SH-SY5Y (cell line): ENCODE measurements around the gene IPO4.

Source experiments
- GATA2 ChIP-seq: IDR thresholded peaks from 2 replicates; pipeline ENCODE4 v1.6.1; 2011; ENCODE audit warnings: mild to moderate bottlenecking, low read depth, low read length
- GATA3 ChIP-seq: IDR thresholded peaks from 2 replicates; pipeline ENCODE4 v1.6.1; 2011; ENCODE audit warnings: low read depth, mild to moderate bottlenecking, low read length, moderate library complexity

The IPO4 gene

DNA sequence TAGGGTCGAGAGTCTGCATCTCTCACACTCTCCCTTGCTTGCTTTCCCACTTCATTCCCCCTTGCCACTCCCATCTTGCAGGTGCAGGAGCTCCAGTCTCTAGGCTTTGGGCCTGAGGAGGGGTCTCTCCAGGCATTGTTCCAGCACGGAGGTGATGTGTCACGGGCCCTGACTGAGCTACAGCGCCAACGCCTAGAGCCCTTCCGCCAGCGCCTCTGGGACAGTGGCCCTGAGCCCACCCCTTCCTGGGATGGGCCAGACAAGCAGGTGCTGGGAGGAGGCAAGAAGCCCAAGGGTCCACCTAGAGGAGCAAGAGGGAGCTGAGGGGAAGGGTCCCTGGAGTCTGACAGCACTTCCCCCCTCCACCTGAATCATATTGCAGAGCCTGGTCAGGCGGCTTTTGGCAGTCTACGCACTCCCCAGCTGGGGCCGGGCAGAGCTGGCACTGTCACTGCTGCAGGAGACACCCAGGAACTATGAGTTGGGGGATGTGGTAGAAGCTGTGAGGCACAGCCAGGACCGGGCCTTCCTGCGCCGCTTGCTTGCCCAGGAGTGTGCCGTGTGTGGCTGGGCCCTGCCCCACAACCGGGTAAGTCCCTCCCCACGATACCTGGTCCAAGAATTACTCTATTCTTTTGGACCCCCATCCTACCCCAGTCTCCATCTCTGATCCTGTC is 37.1 kb downstream of the IPO4 start:
- TF ChIP-seq GATA2 (no peak), GATA3 (no peak)

DNA sequence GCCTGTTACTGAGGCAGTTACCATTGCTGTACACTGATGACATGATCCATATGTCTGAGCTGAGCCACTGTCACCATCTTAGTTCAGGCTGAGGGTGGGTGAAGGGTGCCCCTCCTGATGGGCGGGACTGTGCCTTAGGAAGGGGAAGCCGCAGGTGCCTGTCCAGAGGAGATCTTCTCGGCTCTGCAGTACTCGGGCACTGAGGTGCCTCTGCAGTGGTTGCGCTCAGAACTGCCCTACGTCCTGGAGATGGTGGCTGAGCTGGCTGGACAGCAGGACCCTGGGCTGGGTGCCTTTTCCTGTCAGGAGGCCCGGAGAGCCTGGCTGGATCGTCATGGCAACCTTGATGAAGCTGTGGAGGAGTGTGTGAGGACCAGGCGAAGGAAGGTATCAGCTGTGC is 37.6 kb downstream of the IPO4 start:
- TF ChIP-seq GATA3: no peak
- TF ChIP-seq GATA2: no peak

DNA sequence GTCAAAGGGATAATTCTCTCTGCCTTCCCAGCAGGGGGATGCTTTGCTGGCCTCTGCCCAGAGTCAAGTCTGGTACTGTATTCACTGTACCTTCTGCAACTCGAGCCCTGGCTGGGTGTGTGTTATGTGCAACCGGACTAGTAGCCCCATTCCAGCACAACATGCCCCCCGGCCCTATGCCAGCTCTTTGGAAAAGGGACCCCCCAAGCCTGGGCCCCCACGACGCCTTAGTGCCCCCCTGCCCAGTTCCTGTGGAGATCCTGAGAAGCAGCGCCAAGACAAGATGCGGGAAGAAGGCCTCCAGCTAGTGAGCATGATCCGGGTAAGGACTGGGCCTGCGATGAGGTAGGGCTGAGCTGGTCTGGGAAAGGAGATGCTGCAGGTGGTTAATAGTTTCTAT is 38.0 kb downstream of the IPO4 start:
- no peak for TF ChIP-seq GATA2
- TF ChIP-seq GATA3: no peak

DNA sequence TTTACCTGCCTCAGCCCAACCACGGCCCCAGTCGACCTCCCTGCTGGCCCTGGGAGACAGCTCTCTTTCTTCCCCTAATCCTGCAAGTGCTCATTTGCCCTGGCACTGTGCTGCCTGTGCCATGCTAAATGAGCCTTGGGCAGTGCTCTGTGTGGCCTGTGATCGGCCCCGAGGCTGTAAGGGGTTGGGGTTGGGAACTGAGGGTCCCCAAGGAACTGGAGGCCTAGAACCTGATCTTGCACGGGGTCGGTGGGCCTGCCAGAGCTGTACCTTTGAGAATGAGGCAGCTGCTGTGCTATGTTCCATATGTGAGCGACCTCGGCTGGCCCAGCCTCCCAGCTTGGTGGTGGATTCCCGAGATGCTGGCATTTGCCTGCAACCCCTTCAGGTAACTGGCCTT is 38.6 kb downstream of the IPO4 start:
- no peak for TF ChIP-seq GATA3
- no peak for TF ChIP-seq GATA2

DNA sequence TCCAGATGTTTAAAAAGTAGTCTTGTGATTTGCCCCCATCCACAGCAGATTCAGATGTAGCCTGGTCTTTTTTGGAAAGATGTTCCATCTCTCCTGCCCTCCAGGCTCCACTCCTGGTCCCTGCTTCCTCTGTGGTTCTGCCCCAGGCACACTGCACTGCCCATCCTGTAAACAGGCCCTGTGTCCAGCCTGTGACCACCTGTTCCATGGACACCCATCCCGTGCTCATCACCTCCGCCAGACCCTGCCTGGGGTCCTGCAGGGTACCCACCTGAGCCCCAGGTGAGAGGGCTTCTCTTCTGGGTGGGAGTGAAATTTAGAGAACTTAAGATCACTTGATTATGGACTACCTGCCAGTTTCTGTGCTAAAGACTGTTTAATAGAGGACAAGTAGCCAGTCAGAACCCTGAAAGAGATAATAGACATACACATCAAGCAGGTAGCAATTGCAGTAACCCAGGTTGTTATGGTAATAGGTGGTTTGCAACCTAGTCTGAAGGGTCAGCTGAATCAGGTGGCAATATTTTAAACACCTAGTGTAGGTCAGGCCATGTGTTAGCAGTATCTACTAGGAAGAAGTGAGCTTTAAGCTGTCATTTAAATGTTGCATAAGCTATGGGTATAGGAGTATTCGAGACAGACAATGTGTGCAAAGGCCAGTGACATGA is 39.2 kb downstream of the IPO4 start:
- TF ChIP-seq GATA2: no peak
- TF ChIP-seq GATA3: no peak

DNA sequence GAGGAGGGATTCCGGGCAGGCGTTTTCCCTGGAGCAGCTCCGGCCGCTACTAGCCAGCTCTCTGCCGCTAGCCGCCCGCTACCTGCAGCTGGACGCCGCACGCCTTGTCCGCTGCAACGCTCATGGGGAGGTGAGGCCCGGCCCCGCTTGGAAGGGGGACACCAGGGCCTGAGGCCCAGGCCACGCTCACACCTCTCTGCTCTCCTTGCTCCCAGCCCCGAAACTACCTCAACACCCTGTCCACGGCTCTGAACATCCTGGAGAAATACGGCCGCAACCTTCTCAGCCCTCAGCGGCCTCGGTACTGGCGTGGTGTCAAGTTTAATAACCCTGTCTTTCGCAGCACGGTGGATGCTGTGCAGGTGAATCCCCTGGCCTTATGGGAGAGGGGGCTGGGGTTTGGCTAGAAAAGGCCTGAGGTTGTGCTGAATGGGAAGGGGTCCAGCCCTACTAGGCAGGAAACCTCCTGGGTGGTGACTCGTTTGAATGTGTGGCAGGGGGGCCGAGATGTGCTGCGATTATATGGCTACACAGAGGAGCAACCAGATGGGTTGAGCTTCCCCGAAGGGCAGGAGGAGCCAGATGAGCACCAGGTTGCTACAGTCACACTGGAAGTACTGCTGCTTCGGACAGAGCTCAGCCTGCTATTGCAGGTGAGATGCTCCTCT is 40.7 kb downstream of the IPO4 start:
- no peak for TF ChIP-seq GATA3
- TF ChIP-seq GATA2: no peak

DNA sequence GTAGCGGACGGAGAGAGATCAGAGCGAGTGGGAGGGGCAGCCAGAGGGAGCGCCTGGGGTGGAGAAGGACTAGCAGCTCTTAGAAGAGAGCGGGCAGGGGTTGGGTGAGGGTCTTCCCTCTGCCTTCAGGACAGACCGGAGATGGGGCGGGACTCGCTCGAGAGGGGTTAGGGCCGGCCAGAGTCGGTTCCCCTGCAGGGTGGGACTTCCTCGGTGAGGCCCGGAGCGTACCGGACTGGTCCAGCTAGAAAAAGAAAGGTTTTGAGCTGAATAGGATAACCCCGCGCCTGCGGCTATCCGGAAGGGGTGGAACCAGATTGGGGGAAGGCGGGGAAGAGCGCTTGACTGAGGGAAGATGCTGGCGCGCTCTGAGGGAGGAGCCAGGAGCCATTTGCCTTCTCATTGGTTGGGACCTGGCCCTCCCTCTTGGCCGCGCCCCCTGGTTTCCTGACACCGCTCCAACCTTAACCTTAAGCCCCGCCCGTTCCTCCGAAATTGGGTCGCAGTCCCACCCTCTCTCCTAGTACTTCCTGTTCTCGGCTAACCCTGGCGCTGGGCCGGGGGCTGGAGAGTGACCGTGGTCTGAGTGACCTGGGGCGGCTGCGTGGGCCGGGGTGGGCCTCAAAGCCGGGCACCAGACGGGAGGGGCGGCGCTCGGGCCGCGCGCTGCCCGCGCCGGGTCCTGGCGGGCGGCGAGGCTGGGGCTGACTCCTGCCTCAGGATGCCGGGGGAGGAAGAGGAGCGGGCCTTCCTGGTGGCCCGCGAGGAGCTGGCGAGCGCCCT is 41.4 kb downstream of the IPO4 start, which contains the start of gene RNF31:
TSS of gene RNF31 (plus strand) at position 521 of the 783 bp plus-strand sequence. CDS start at position 722, 201 bp downstream.
- TF ChIP-seq GATA3: no peak
- TF ChIP-seq GATA2: no peak

DNA sequence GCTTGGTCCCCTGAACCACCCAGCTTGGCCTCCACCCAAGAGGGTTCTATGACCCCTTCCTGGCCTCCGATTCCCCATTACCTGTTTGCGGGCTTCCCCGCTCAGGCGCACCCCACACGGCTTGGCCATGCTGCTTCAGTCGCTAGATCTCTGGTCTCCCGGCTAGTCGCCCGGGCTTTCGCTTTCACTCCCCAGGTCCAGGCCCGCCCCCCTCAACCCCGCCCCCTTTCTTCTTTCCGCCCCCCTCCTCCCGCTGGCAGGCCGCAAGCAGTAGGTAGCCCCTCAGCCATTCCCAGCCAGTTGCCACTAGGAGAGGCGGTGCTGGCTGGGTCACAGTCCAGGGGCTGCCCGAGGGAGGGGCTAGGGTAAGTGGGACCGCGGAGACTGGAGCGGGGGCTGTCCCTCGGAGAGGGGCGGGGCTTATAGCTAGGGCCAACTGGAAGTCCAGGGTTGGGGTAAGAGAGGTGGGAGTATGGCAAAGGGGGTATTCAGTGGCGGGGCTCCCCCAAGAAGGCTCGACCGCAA is 42.1 kb downstream of the IPO4 start, which contains the start of gene PSME2:
TSS of gene PSME2 (minus strand) at position 158 of the 525 bp plus-strand sequence. CDS start at position 129, 29 bp downstream.
- no peak for TF ChIP-seq GATA2
- no peak for TF ChIP-seq GATA3

DNA sequence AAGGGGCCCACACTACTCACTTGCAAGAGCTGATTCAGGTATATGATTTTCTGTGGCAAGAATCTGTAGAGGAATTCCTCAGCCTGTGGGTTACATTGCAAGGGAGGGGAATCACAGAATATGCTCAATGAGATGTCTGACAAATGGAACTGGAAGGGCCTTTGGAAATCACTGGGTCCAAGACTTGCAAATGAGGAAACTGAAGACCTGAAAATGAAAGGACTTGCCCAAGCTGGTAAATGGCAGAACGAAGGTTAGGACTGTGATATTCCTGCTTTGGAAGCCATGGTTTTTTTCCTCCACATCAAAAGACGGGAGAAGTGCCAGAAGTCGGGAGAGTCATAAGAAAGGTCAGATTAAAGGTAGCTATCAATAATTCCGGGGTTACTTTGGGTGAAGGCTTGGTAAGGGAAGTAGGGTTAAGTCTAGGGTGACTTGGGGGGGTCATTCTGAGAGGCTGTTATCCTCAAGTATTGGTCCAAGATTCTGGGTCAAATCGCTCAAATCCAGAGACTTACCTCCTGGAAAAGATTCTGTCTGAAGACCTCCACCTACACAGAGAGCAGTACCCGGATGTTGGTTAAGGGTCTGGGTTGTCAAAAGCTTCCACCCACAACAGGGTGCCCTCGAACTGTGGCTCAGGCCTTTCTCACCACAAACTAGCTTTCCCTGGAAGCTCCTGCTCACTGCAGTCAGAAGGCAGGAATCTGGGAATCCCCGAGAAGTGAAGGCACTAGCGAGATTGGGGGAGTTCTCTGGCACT is 42.7 kb downstream of the IPO4 start:
- no peak for TF ChIP-seq GATA2
- no peak for TF ChIP-seq GATA3

DNA sequence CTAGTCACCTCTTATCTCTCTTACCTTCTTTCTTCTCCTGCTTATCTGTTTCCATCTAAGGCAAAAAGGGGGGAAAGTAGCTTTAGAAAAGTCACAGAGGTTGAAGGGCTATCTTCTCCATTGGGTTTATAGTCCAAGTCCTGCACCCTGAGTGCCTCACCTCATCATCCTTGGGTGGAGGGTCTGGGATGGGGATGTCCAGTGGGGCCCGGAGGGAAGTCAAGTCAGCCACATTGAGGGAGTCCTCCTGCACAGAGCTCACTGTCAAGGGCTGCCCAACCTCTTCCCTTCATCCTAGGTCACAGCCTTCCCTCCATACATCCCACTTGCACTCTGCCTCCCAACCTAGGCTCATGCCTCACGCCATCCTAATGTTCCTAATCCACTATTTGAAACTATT is 43.4 kb downstream of the IPO4 start:
- TF ChIP-seq GATA3: no peak
- TF ChIP-seq GATA2: no peak

DNA sequence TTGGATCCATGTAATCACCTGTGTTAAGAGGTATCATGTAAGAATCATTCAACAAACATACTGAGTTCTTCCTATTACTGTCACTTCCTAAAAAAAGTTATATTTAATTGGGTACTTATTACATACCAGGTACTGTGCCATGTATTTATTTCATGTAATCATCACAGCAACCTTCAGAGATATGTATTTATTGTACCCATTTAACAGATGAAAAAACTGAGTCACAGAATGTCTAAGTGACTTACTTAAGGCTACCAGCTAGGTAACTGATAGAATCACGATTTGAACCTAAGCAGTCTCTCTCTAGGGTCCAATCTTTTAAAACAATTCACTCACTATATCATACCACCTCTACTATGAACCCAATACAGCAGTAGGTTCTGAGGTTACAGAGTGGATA is 44.2 kb downstream of the IPO4 start:
- TF ChIP-seq GATA2: no peak
- no peak for TF ChIP-seq GATA3

DNA sequence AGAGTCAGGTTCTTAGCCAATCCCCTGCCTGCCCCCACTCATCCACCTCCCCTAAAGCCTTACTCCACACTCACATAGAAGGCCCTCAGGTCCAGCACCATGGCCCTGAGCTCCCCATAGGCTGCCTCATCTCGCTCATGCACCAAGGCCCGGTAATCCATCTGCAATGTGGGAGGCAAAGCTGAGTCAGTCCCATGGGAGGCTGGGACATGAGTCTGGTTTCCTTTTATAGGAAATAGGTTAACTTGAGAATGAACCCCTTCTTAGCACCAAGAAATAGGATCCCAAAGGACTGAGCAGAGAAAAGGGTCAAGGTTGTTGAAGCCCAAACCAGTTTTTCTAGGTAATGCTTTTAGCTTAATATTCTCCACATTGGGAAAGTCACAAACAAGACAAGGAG is 45.1 kb downstream of the IPO4 start:
- TF ChIP-seq GATA2: no peak
- no peak for TF ChIP-seq GATA3
